Measurements from ENCODE around the gene RAB6A. TPM values are rescaled to one million over a fixed set of nuclear protein-coding genes. Genes with fewer than 3 reads are reported as not detected.

The RAB6A gene
- total RNA-seq, 5 donors from 2014 or later (not counting 1 experiment from before 2014, with no cell fraction given), result 58.1 to 118 (median 102) TPM

- Histone ChIP-seq H3K4me1 (ENCODE audit: control insufficient read depth in 1 of 2, extremely low read depth in 1 of 2, insufficient read depth in 2 of 2, low read length in 2 of 2) (peaks cover 3 to 16% of the 10 kb centered on the region in 2 experiments), H3K4me3 (ENCODE audit: control insufficient read depth in 1 of 2, extremely low read depth in 1 of 2, low read length in 1 of 2) (no peak overlapping the region), H3K36me3 (ENCODE audit: control insufficient read depth in 2 of 2, extremely low read depth in 1 of 2, insufficient read depth in 1 of 2, low read length in 1 of 2) (peaks cover 5 to 8% of the 10 kb centered on the region in 2 donors), H3K27ac (ENCODE audit: low read length) (no peak overlapping the region), H3K9me3 (no peaks in the 10 kb centered on the region), H3K27me3 (replicated peaks in 1 of 2; ENCODE audit: control insufficient read depth in 2 of 2, extremely low read depth in 1 of 2, insufficient read depth in 2 of 2, low read length in 1 of 2) (no peaks in the 10 kb centered on the region)
- H3K9me3 Mint-ChIP-seq, result no peaks in the 10 kb centered on the region
- H3K4me3 Mint-ChIP-seq, result no peak overlapping the region
- H3K4me1 Mint-ChIP-seq, result peaks cover 18 to 20% (median 19%) of the 10 kb centered on the region in 3 donors
- H3K27me3 Mint-ChIP-seq, result no peaks in the 10 kb centered on the region
- WGBS (ENCODE audit: insufficient coverage), result 81% methylated on average over 4 of the region's 8 CpGs
- no peak for ATAC-seq (replicated peaks in 1 of 4)
- peaks cover 18% of the 10 kb centered on the region for H3K36me3 Mint-ChIP-seq
- H3K27ac Mint-ChIP-seq, result peak overlapping the region in 1 of 2 donors; percentile 5
- ChIA-PET POLR2A (no interaction called here), CTCF (no interaction called here)
- no peak for DNase-seq
These were observed 108.7 kb downstream of the RAB6A start for GRCh38 chr11:73652046-73652730.

- peak overlapping the region in 1 of 2 donors; percentile 5 for H3K27ac Mint-ChIP-seq
- H3K9me3 Mint-ChIP-seq, result no peaks in the 10 kb centered on the region
- peaks cover 24 to 25% (median 25%) of the 10 kb centered on the region in 3 donors for H3K4me1 Mint-ChIP-seq
- ATAC-seq (replicated peaks in 1 of 4) (no peak), DNase-seq (no peak)
- ChIA-PET POLR2A (no interaction called here), CTCF (no interaction called here)
- Histone ChIP-seq H3K4me1 (ENCODE audit: control insufficient read depth in 1 of 2, extremely low read depth in 1 of 2, insufficient read depth in 2 of 2, low read length in 2 of 2) (peaks cover 9 to 22% of the 10 kb centered on the region in 2 experiments), H3K27me3 (replicated peaks in 1 of 2; ENCODE audit: control insufficient read depth in 2 of 2, extremely low read depth in 1 of 2, insufficient read depth in 2 of 2, low read length in 1 of 2) (no peaks in the 10 kb centered on the region), H3K27ac (ENCODE audit: low read length) (no peak overlapping the region), H3K36me3 (ENCODE audit: control insufficient read depth in 2 of 2, extremely low read depth in 1 of 2, insufficient read depth in 1 of 2, low read length in 1 of 2) (peaks cover 5 to 8% of the 10 kb centered on the region in 2 donors), H3K9me3 (no peaks in the 10 kb centered on the region), H3K4me3 (ENCODE audit: control insufficient read depth in 1 of 2, extremely low read depth in 1 of 2, low read length in 1 of 2) (no peak overlapping the region)
- no peaks in the 10 kb centered on the region for H3K27me3 Mint-ChIP-seq
- WGBS (ENCODE audit: insufficient coverage), result 81% methylated on average over 4 of the region's 9 CpGs
- peaks cover 18% of the 10 kb centered on the region for H3K36me3 Mint-ChIP-seq
- no peak overlapping the region for H3K4me3 Mint-ChIP-seq
These were observed 109.2 kb downstream of the RAB6A start for GRCh38 chr11:73651661-73652045.

- Mint-ChIP-seq H3K4me1 (peaks cover 24 to 27% (median 25%) of the 10 kb centered on the region in 3 donors), H3K9me3 (no peaks in the 10 kb centered on the region), H3K27ac (no peak overlapping the region), H3K27me3 (no peaks in the 10 kb centered on the region), H3K4me3 (no peak overlapping the region), H3K36me3 (peaks cover 17% of the 10 kb centered on the region)
- no peaks in the 10 kb centered on the region for H3K9me3 ChIP-seq
- ATAC-seq (replicated peaks in 1 of 4) (no peak), DNase-seq (no peak)
- no peak overlapping the region for H3K4me3 ChIP-seq (ENCODE audit: control insufficient read depth in 1 of 2, extremely low read depth in 1 of 2, low read length in 1 of 2)
- WGBS (ENCODE audit: insufficient coverage), result 50% methylated on average over 1 of the region's 5 CpGs
- POLR2A ChIA-PET, result interaction anchor here in 1 of 2 donors (0.6 kb wide), 1 partner anchor 1654 kb away, joined by 3 read pairs; no protein-coding TSS in a partner anchor
- H3K4me1 ChIP-seq (ENCODE audit: control insufficient read depth in 1 of 2, extremely low read depth in 1 of 2, insufficient read depth in 2 of 2, low read length in 2 of 2), result peaks cover 9 to 24% of the 10 kb centered on the region in 2 experiments
- no peak overlapping the region for H3K27ac ChIP-seq (ENCODE audit: low read length)
- CTCF ChIA-PET, result interaction anchor here in 1 of 2 donors (0.6 kb wide), 1 partner anchor 345 kb away, joined by 5 read pairs; no protein-coding TSS in a partner anchor
- H3K27me3 ChIP-seq (replicated peaks in 1 of 2; ENCODE audit: control insufficient read depth in 2 of 2, extremely low read depth in 1 of 2, insufficient read depth in 2 of 2, low read length in 1 of 2), result no peaks in the 10 kb centered on the region
- peaks cover 5 to 8% of the 10 kb centered on the region in 2 donors for H3K36me3 ChIP-seq (ENCODE audit: control insufficient read depth in 2 of 2, extremely low read depth in 1 of 2, insufficient read depth in 1 of 2, low read length in 1 of 2)
These were observed 109.6 kb downstream of the RAB6A start for GRCh38 chr11:73651252-73651651.

GRCh38 chr11:73650400-73650799 is 110.5 kb downstream of the RAB6A start:
- no peak overlapping the region for H3K4me3 Mint-ChIP-seq
- Histone ChIP-seq H3K4me1 (ENCODE audit: control insufficient read depth in 1 of 2, extremely low read depth in 1 of 2, insufficient read depth in 2 of 2, low read length in 2 of 2) (peaks cover 9 to 24% of the 10 kb centered on the region in 2 experiments), H3K9me3 (no peaks in the 10 kb centered on the region), H3K36me3 (ENCODE audit: control insufficient read depth in 2 of 2, extremely low read depth in 1 of 2, insufficient read depth in 1 of 2, low read length in 1 of 2) (peaks cover 5 to 8% of the 10 kb centered on the region in 2 donors), H3K27me3 (replicated peaks in 1 of 2; ENCODE audit: control insufficient read depth in 2 of 2, extremely low read depth in 1 of 2, insufficient read depth in 2 of 2, low read length in 1 of 2) (no peaks in the 10 kb centered on the region), H3K4me3 (ENCODE audit: control insufficient read depth in 1 of 2, extremely low read depth in 1 of 2, low read length in 1 of 2) (no peak overlapping the region), H3K27ac (ENCODE audit: low read length) (no peak overlapping the region)
- H3K27ac Mint-ChIP-seq, result no peak overlapping the region
- H3K27me3 Mint-ChIP-seq, result no peaks in the 10 kb centered on the region
- H3K9me3 Mint-ChIP-seq, result no peaks in the 10 kb centered on the region
- ChIA-PET POLR2A (no interaction called here), CTCF (no interaction called here)
- DNase-seq (no peak), ATAC-seq (replicated peaks in 1 of 4) (no peak)
- 96% methylated on average over 11 of the region's 14 CpGs for WGBS (ENCODE audit: insufficient coverage)
- peaks cover 12% of the 10 kb centered on the region for H3K36me3 Mint-ChIP-seq
- H3K4me1 Mint-ChIP-seq, result peaks cover 24 to 30% (median 25%) of the 10 kb centered on the region in 3 donors

GRCh38 chr11:73649206-73649605 is 111.7 kb downstream of the RAB6A start:
- no peak overlapping the region for H3K27ac ChIP-seq (ENCODE audit: low read length)
- CTCF ChIA-PET, result interaction anchor here in 1 of 2 donors (1.4 kb wide), 1 partner anchor 298 kb away, joined by 3 read pairs; no protein-coding TSS in a partner anchor
- H3K9me3 Mint-ChIP-seq, result no peaks in the 10 kb centered on the region
- peaks cover 24 to 30% (median 25%) of the 10 kb centered on the region in 3 donors for H3K4me1 Mint-ChIP-seq
- POLR2A ChIA-PET, result interaction anchor here in 1 of 2 donors (0.6 kb wide), 1 partner anchor 51 kb away, joined by 3 read pairs; the partner anchor contains the start of gene FAM168A
- no peaks in the 10 kb centered on the region for H3K9me3 ChIP-seq
- peak overlapping the region; percentile 39 to 83 (median 51) for H3K4me3 Mint-ChIP-seq
- no peak overlapping the region for H3K4me3 ChIP-seq (ENCODE audit: control insufficient read depth in 1 of 2, extremely low read depth in 1 of 2, low read length in 1 of 2)
- H3K27me3 Mint-ChIP-seq, result no peaks in the 10 kb centered on the region
- no peak for DNase-seq
- peak overlapping the region; percentile 36 to 75 for H3K27ac Mint-ChIP-seq
- ATAC-seq (replicated peaks in 1 of 4), result no peak
- peaks cover 9 to 24% of the 10 kb centered on the region in 2 experiments for H3K4me1 ChIP-seq (ENCODE audit: control insufficient read depth in 1 of 2, extremely low read depth in 1 of 2, insufficient read depth in 2 of 2, low read length in 2 of 2)
- peaks cover 5 to 8% of the 10 kb centered on the region in 2 donors for H3K36me3 ChIP-seq (ENCODE audit: control insufficient read depth in 2 of 2, extremely low read depth in 1 of 2, insufficient read depth in 1 of 2, low read length in 1 of 2)
- 85% methylated on average over 9 of the region's 9 CpGs for WGBS (ENCODE audit: insufficient coverage)
- H3K36me3 Mint-ChIP-seq, result peaks cover 12% of the 10 kb centered on the region
- no peaks in the 10 kb centered on the region for H3K27me3 ChIP-seq (replicated peaks in 1 of 2; ENCODE audit: control insufficient read depth in 2 of 2, extremely low read depth in 1 of 2, insufficient read depth in 2 of 2, low read length in 1 of 2)

GRCh38 chr11:73648571-73649046 is 112.3 kb downstream of the RAB6A start:
- POLR2A ChIA-PET, result interaction anchor here in 1 of 2 donors (0.6 kb wide), 1 partner anchor 51 kb away, joined by 3 read pairs; the partner anchor contains the start of gene FAM168A
- peak overlapping the region; percentile 83 to 85 (median 83) for H3K4me3 Mint-ChIP-seq
- no peaks in the 10 kb centered on the region for H3K9me3 Mint-ChIP-seq
- no peak for DNase-seq
- CTCF ChIA-PET, result interaction anchor here in 1 of 2 donors (0.5 to 1.5 kb wide), 3 partner anchors 11 to 334 kb away, joined by 3 read pairs; no protein-coding TSS in a partner anchor
- no peaks in the 10 kb centered on the region for H3K27me3 ChIP-seq (replicated peaks in 1 of 2; ENCODE audit: control insufficient read depth in 2 of 2, extremely low read depth in 1 of 2, insufficient read depth in 2 of 2, low read length in 1 of 2)
- no peak overlapping the region for H3K27ac ChIP-seq (ENCODE audit: low read length)
- peaks cover 24 to 30% (median 25%) of the 10 kb centered on the region in 3 donors for H3K4me1 Mint-ChIP-seq
- no peaks in the 10 kb centered on the region for H3K9me3 ChIP-seq
- no peaks in the 10 kb centered on the region for H3K27me3 Mint-ChIP-seq
- H3K36me3 Mint-ChIP-seq, result peaks cover 12% of the 10 kb centered on the region
- WGBS (ENCODE audit: insufficient coverage), result 55% methylated on average over 5 of the region's 8 CpGs
- no peak for ATAC-seq (replicated peaks in 1 of 4)
- peak overlapping the region in 1 of 2 donors; percentile 92 for H3K27ac Mint-ChIP-seq
- H3K4me1 ChIP-seq (ENCODE audit: control insufficient read depth in 1 of 2, extremely low read depth in 1 of 2, insufficient read depth in 2 of 2, low read length in 2 of 2), result peaks cover 9 to 24% of the 10 kb centered on the region in 2 experiments
- no peak overlapping the region for H3K4me3 ChIP-seq (ENCODE audit: control insufficient read depth in 1 of 2, extremely low read depth in 1 of 2, low read length in 1 of 2)
- H3K36me3 ChIP-seq (ENCODE audit: control insufficient read depth in 2 of 2, extremely low read depth in 1 of 2, insufficient read depth in 1 of 2, low read length in 1 of 2), result peaks cover 5 to 8% of the 10 kb centered on the region in 2 donors

Measured in T-cell (primary cell).